Body of pancreas (tissue), 4 donors: Measurements from ENCODE around the gene ROBO1. TPM values are rescaled to one million over a fixed set of nuclear protein-coding genes. Genes with fewer than 3 reads are reported as not detected.

Source experiments
- ATAC-seq: fragments of 150-250 bp; one replicate; pipeline ENCODE4 v1.9.1; 2016
- DNase-seq, 4 donors: peaks; one replicate each; pipeline ENCODE4 v3.0.0-alpha.2; 2019
- H3K27ac ChIP-seq, 4 donors: fragments of 200-600 bp; sonication (generic); 1 replicate in 3 of 4; 2 replicates in 1 of 4; pipeline versions ENCODE4 v1.5.1 to v1.6.1; 2016 to 2019; ENCODE audit warnings: mild to moderate bottlenecking in 1 of 4, mixed read lengths in 1 of 4, moderate library complexity in 1 of 4
- H3K27me3 ChIP-seq, 2 donors: fragments of 200-600 bp; sonication (generic); one replicate each; pipeline ENCODE4 v1.6.0; 2016; ENCODE audit warnings: mild to moderate bottlenecking in 1 of 2
- H3K36me3 ChIP-seq, 2 donors: fragments of 200-600 bp; sonication (generic); replicated peaks in 1 of 2; 2 replicates each; pipeline ENCODE4 v1.5.1; 2016; ENCODE audit warnings: low read depth in 2 of 2; ENCODE audit not compliant: insufficient read depth in 1 of 2
- H3K4me1 ChIP-seq: fragments of 200-600 bp; sonication (generic); one replicate; pipeline ENCODE4 v1.6.0; 2016
- H3K4me3 ChIP-seq, 2 donors: fragments of 200-600 bp; sonication (generic); 1 replicate in 1 of 2; 2 replicates in 1 of 2; pipeline ENCODE4 v1.5.1; 2016 to 2019
- H3K9me3 ChIP-seq, 3 donors: fragments of 200-600 bp; sonication (generic); 1 replicate in 2 of 3; 2 replicates in 1 of 3; pipeline ENCODE4 v1.5.1; 2016
- CTCF ChIP-seq, 7 experiments: fragments of 450-650 bp in 4 of 7; fragments of 200-600 bp in 3 of 7; sonication (generic) in 3 of 7; IDR thresholded peaks; one replicate each; pipeline ENCODE4 v1.5.1; 2016 to 2019; ENCODE audit warnings: antibody characterized with exemption in 7 of 7
- POLR2A ChIP-seq, 3 donors: fragments of 450-650 bp; IDR thresholded peaks; one replicate each; pipeline ENCODE4 v1.6.1; 2016; ENCODE audit warnings: antibody characterized with exemption in 3 of 3, mild to moderate bottlenecking in 2 of 3
- WGBS, 2 donors: methylation state at CpG; one replicate each; pipeline ENCODE4 v1.1.5; 2017; 5-methylcytosine and 5-hydroxymethylcytosine counted together
- intact Hi-C: fragments of 100-400 bp; cut with DNase I; formaldehyde crosslinking; loops from one replicate; pipeline ENCODE4 v1.15.1; 2023
- total RNA-seq, 2 donors: library from RNA; depleted of rRNA; stranded (reverse); fragments of >200 nt; gene quantifications; one replicate each; pipeline ENCODE4 v1.1.0, GENCODE V29; 2016

ROBO1 gene
- total RNA-seq, 2 donors from 2014 or later, result 3.9 to 9.9 TPM

GRCh38 chr3:79140708-79141107 lies 627.1 kb downstream of the ROBO1 start:
- intact Hi-C loops, result no loop called here
- Histone ChIP-seq H3K9me3 (no peaks in the 10 kb centered on the region), H3K27me3 (no peaks in the 10 kb centered on the region), H3K4me1 (no peaks in the 10 kb centered on the region), H3K4me3 (no peak overlapping the region), H3K27ac (no peak overlapping the region), H3K36me3 (no peaks in the 10 kb centered on the region)
- DNase-seq, result no peak
- no peak for TF ChIP-seq CTCF (IDR thresholded peaks at IDR 0.05)
- no peak for TF ChIP-seq POLR2A (IDR thresholded peaks at IDR 0.05)
- 62 to 63% methylated on average over 3 of the region's 3 CpGs for WGBS, 2 donors
- no peak for ATAC-seq

- no peak for ATAC-seq
Observed at GRCh38 chr3:79139395-79140068, 628.3 kb downstream of the ROBO1 start.

GRCh38 chr3:79125313-79125984 lies 642.3 kb downstream of the ROBO1 start:
- 34 to 38% methylated on average over 16 of the region's 16 CpGs for WGBS, 2 donors
- H3K4me3 ChIP-seq, result no peak overlapping the region
- intact Hi-C loops, result no loop called here
- no peak for DNase-seq
- H3K27me3 ChIP-seq, result no peaks in the 10 kb centered on the region
- no peaks in the 10 kb centered on the region for H3K36me3 ChIP-seq
- no peaks in the 10 kb centered on the region for H3K9me3 ChIP-seq
- H3K27ac ChIP-seq, result no peak overlapping the region
- TF ChIP-seq POLR2A (IDR thresholded peaks at IDR 0.05) (no peak), CTCF (IDR thresholded peaks at IDR 0.05) (no peak)
- ATAC-seq, result no peak
- H3K4me1 ChIP-seq, result no peaks in the 10 kb centered on the region

More at GRCh38 chr3:79139395-79140068, 628.3 kb downstream of the ROBO1 start:
- intact Hi-C loops, result no loop called here
- DNase-seq, result no peak
- TF ChIP-seq POLR2A (IDR thresholded peaks at IDR 0.05) (no peak), CTCF (IDR thresholded peaks at IDR 0.05) (no peak)
- Histone ChIP-seq H3K27ac (no peak overlapping the region), H3K36me3 (no peaks in the 10 kb centered on the region), H3K4me1 (no peaks in the 10 kb centered on the region), H3K9me3 (no peaks in the 10 kb centered on the region), H3K4me3 (no peak overlapping the region), H3K27me3 (no peaks in the 10 kb centered on the region)
- WGBS, 2 donors, result 34 to 39% methylated on average over 7 of the region's 7 CpGs

- Histone ChIP-seq H3K4me3 (no peak overlapping the region), H3K4me1 (no peaks in the 10 kb centered on the region), H3K36me3 (no peaks in the 10 kb centered on the region), H3K9me3 (no peaks in the 10 kb centered on the region), H3K27ac (no peak overlapping the region), H3K27me3 (no peaks in the 10 kb centered on the region)
- TF ChIP-seq CTCF (IDR thresholded peaks at IDR 0.05) (no peak), POLR2A (IDR thresholded peaks at IDR 0.05) (no peak)
- DNase-seq (no peak), ATAC-seq (no peak)
- intact Hi-C loops, result no loop called here
- 72 to 79% methylated on average over 4 of the region's 4 CpGs for WGBS, 2 donors
Observed at GRCh38 chr3:79115458-79115857, 652.3 kb downstream of the ROBO1 start.
